CD4-positive, alpha-beta T cell (primary cell): ENCODE results near the gene UBTD2. TPM values are rescaled to one million over a fixed set of nuclear protein-coding genes. Genes with fewer than 3 reads are reported as not detected.

Source experiments
- ATAC-seq: fragments of 200-7000 bp; cut with Tn5 transposase; one replicate; pipeline ENCODE4 v1.10.0; 2022; ENCODE audit warnings: mild to moderate bottlenecking; ENCODE audit not compliant: poor library complexity
- CTCF ChIA-PET: fragments of 350-600 bp; sonication (Branson Sonifier 250); formaldehyde crosslinking; loops from one replicate; lab custom pipeline; 2021; ENCODE audit warnings: antibody characterized with exemption, inconsistent platforms; lab: Charles Lee
- POLR2A ChIA-PET: fragments of 350-600 bp; sonication (Branson Sonifier 250); formaldehyde crosslinking; loops from one replicate; lab custom pipeline; 2021; ENCODE audit warnings: antibody characterized with exemption, inconsistent platforms; lab: Charles Lee
- DNase-seq, 14 experiments: peaks; one replicate each; pipeline ENCODE4 v3.0.0-alpha.2; 2013 to 2020; ENCODE audit warnings: mixed read lengths in 2 of 14
- H3K27ac ChIP-seq, 2 donors: one replicate each; pipeline versions ENCODE4 v1.5.1 to v1.7.0; 2013; ENCODE audit warnings: low read length in 2 of 2, low read depth in 1 of 2, mild to moderate bottlenecking in 1 of 2
- H3K27me3 ChIP-seq, 2 experiments: 1 replicate in 1 of 2; 2 replicates in 1 of 2; pipeline versions ENCODE4 v1.6.1 to v1.7.0; 2013; ENCODE audit warnings: low read length in 2 of 2, control low read depth in 1 of 2, mild to moderate bottlenecking in 1 of 2, moderate library complexity in 1 of 2; ENCODE audit not compliant: insufficient read depth in 2 of 2, control insufficient read depth in 1 of 2
- H3K36me3 ChIP-seq: one replicate; pipeline ENCODE4 v1.6.1; 2013; ENCODE audit warnings: low read length, control low read depth; ENCODE audit not compliant: insufficient read depth
- H3K4me1 ChIP-seq: one replicate; pipeline ENCODE4 v1.6.1; 2013; ENCODE audit warnings: low read length, control low read depth; ENCODE audit not compliant: insufficient read depth
- H3K4me3 ChIP-seq: one replicate; pipeline ENCODE4 v1.5.1; 2013; ENCODE audit warnings: mild to moderate bottlenecking, low read length, moderate library complexity
- H3K9me3 ChIP-seq, 2 experiments: 1 replicate in 1 of 2; 2 replicates in 1 of 2; pipeline versions ENCODE4 v1.6.1 to v1.7.0; 2013; ENCODE audit warnings: low read length in 2 of 2, mild to moderate bottlenecking in 2 of 2, control low read depth in 1 of 2, moderate library complexity in 1 of 2; ENCODE audit not compliant: control insufficient read depth in 1 of 2, insufficient read depth in 1 of 2
- H3K27ac Mint-ChIP-seq: one replicate; pipeline ENCODE4 v1.8.0; 2020; ENCODE audit warnings: mixed read lengths
- H3K27me3 Mint-ChIP-seq: one replicate; pipeline ENCODE4 v1.8.0; 2021; ENCODE audit warnings: mixed read lengths
- H3K36me3 Mint-ChIP-seq: one replicate; pipeline ENCODE4 v1.8.0; 2021; ENCODE audit warnings: low read depth, mixed read lengths
- H3K4me1 Mint-ChIP-seq: one replicate; pipeline ENCODE4 v1.8.0; 2021; ENCODE audit warnings: low read depth, mixed read lengths
- H3K4me3 Mint-ChIP-seq: one replicate; pipeline ENCODE4 v1.8.0; 2020; ENCODE audit warnings: mild to moderate bottlenecking, mixed read lengths
- H3K9me3 Mint-ChIP-seq: one replicate; pipeline ENCODE4 v1.8.0; 2020; ENCODE audit warnings: mixed read lengths
- intact Hi-C, 2 experiments: fragments of 100-400 bp; cut with DNase I in 1 of 2; cut with micrococcal nuclease in 1 of 2; formaldehyde crosslinking; loops; one replicate each; pipeline versions ENCODE4 v1.15.1 to v1.9.0; 2023 to 2025; cut with DNase I, micrococcal nuclease
- total RNA-seq, 174 experiments: library from RNA in 2 of 174; stranded (reverse) in 2 of 174; gene quantifications; one replicate each; pipeline ENCODE4 v1.2.3 and lab custom pipeline; 2021 to 2026
- TF ChIP-seq, protein P1 (sequence below): fragments of 200-600 bp; IDR thresholded peaks from one replicate; pipeline ENCODE4 v1.8.0; 2022; ENCODE audit warnings: antibody characterized with exemption, mild to moderate bottlenecking

The UBTD2 gene
- total RNA-seq, 2 experiments from 2014 or later, result 0.66 to 1.1 TPM

- H3K27ac ChIP-seq, result no peak overlapping the region
- Mint-ChIP-seq H3K27me3 (no peaks in the 10 kb centered on the region), H3K4me3 (no peak overlapping the region), H3K9me3 (no peaks in the 10 kb centered on the region), H3K4me1 (peaks cover 32% of the 10 kb centered on the region), H3K27ac (no peak overlapping the region), H3K36me3 (peaks cover 47% of the 10 kb centered on the region)
- H3K9me3 ChIP-seq, result no peaks in the 10 kb centered on the region
- no peaks in the 10 kb centered on the region for H3K4me1 ChIP-seq
- ATAC-seq (no peak), DNase-seq (no peak)
- intact Hi-C loops, result no loop called here
- no peak overlapping the region for H3K4me3 ChIP-seq
- ChIA-PET CTCF (no interaction called here), POLR2A (no interaction called here)
- peaks cover 4% of the 10 kb centered on the region for H3K36me3 ChIP-seq
- TF ChIP-seq, protein P1, sequence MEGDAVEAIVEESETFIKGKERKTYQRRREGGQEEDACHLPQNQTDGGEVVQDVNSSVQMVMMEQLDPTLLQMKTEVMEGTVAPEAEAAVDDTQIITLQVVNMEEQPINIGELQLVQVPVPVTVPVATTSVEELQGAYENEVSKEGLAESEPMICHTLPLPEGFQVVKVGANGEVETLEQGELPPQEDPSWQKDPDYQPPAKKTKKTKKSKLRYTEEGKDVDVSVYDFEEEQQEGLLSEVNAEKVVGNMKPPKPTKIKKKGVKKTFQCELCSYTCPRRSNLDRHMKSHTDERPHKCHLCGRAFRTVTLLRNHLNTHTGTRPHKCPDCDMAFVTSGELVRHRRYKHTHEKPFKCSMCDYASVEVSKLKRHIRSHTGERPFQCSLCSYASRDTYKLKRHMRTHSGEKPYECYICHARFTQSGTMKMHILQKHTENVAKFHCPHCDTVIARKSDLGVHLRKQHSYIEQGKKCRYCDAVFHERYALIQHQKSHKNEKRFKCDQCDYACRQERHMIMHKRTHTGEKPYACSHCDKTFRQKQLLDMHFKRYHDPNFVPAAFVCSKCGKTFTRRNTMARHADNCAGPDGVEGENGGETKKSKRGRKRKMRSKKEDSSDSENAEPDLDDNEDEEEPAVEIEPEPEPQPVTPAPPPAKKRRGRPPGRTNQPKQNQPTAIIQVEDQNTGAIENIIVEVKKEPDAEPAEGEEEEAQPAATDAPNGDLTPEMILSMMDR, result no peak
- no peaks in the 10 kb centered on the region for H3K27me3 ChIP-seq
Measured at GRCh38 chr5:172234031-172234430, 49.5 kb downstream of the UBTD2 start.

DNA sequence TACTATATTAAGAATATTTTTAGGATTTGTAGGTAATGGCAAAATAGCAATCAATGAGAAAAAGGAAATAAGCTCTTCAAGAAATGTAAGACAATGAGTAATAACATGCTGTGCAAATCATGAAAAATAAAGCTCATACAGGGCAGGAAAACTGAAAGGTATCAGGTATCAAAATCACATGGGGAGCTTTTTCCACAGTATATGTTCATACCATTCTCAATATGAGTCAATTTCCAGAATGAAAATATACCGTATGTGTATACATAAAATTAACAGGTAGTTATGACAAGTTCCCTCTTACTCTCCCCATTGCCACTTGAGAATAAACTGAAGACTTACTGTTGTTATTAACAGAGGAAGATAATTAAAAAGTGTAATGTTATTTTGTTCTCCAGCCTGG is 53.7 kb downstream of the UBTD2 start:
- no peaks in the 10 kb centered on the region for H3K4me1 ChIP-seq
- H3K36me3 ChIP-seq, result peaks cover 4% of the 10 kb centered on the region
- Mint-ChIP-seq H3K9me3 (no peaks in the 10 kb centered on the region), H3K27ac (no peak overlapping the region), H3K27me3 (no peaks in the 10 kb centered on the region), H3K4me3 (no peak overlapping the region), H3K36me3 (peaks cover 64% of the 10 kb centered on the region), H3K4me1 (peaks cover 6% of the 10 kb centered on the region)
- no peaks in the 10 kb centered on the region for H3K9me3 ChIP-seq
- no peak for DNase-seq
- H3K4me3 ChIP-seq, result no peak overlapping the region
- ATAC-seq, result no peak
- no peak overlapping the region for H3K27ac ChIP-seq
- TF ChIP-seq, protein P1, result no peak
- H3K27me3 ChIP-seq, result no peaks in the 10 kb centered on the region
- ChIA-PET POLR2A (no interaction called here), CTCF (interaction anchor here (0.8 kb wide), 1 partner anchor 66 kb away, joined by 3 read pairs; no protein-coding TSS in a partner anchor)
- intact Hi-C loops, result no loop called here

GRCh38 chr5:172224996-172225395 is 58.6 kb downstream of the UBTD2 start:
- H3K27me3 Mint-ChIP-seq, result no peaks in the 10 kb centered on the region
- peaks cover 19% of the 10 kb centered on the region for H3K4me1 Mint-ChIP-seq
- Histone ChIP-seq H3K4me3 (no peak overlapping the region), H3K27me3 (no peaks in the 10 kb centered on the region), H3K36me3 (no peaks in the 10 kb centered on the region), H3K4me1 (peaks cover 6% of the 10 kb centered on the region), H3K9me3 (no peaks in the 10 kb centered on the region), H3K27ac (no peak overlapping the region)
- TF ChIP-seq, protein P1, result no peak
- DNase-seq, result no peak
- intact Hi-C loops, result no loop called here
- H3K9me3 Mint-ChIP-seq, result no peaks in the 10 kb centered on the region
- H3K27ac Mint-ChIP-seq, result no peak overlapping the region
- POLR2A ChIA-PET, result no interaction called here
- ATAC-seq, result no peak
- peaks cover 62% of the 10 kb centered on the region for H3K36me3 Mint-ChIP-seq
- no peak overlapping the region for H3K4me3 Mint-ChIP-seq
- CTCF ChIA-PET, result no interaction called here
